Measurements from ENCODE around the gene FPR3. TPM values are rescaled to one million over a fixed set of nuclear protein-coding genes. Genes with fewer than 3 reads are reported as not detected.

FPR3 gene
- total and polyA plus RNA-seq, 9 of the 15 experiments (the other 6 are each of a cell fraction or from before 2014, with no cell fraction given): 0.08 to 0.51 (median 0.22) TPM; not detected in 1

DNA sequence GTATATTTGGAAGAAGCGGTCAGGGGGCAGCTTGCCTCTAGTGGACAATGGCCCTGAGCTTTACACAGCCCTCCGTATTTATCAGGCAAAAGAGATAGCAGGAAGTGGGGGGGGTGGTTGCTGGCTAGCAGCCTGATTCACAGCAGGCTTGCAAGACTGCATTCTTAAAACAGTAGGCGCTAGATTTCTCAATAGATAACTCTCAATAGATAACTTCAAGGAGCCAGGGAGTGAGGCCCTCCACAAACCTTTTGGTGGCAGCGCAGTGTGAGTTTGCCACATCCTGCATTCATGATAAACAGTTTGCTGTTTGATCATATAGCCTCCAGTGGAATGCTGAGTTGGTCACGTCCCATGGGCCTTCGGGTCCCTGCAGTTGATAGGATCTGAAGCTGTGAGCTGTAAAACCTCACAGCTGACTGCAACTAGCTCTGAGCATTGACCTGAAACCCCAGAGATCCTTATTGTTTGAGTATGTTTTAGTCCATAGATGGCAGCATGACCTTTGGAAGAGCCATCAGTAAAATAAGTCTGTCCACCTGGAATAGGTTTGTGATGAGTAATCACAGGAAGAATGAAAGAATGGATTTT is 12.2 kb downstream of the FPR3 start (continued):
- TF ChIP-seq, protein P1, sequence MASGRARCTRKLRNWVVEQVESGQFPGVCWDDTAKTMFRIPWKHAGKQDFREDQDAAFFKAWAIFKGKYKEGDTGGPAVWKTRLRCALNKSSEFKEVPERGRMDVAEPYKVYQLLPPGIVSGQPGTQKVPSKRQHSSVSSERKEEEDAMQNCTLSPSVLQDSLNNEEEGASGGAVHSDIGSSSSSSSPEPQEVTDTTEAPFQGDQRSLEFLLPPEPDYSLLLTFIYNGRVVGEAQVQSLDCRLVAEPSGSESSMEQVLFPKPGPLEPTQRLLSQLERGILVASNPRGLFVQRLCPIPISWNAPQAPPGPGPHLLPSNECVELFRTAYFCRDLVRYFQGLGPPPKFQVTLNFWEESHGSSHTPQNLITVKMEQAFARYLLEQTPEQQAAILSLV (tag; IDR thresholded peaks at IDR 0.05): no peak
- TF ChIP-seq FOXA1 (IDR thresholded peaks at IDR 0.05; ENCODE audit: borderline replicate concordance) (no peak), ZNF77 (CRISPR knock-in tag; IDR thresholded peaks at IDR 0.05) (no peak), LCOR (CRISPR knock-in tag; IDR thresholded peaks at IDR 0.05) (no peak), DACH1 (IDR thresholded peaks at IDR 0.05; ENCODE audit: partially characterized antibody) (peak; percentile 77), CBFA2T3 (IDR thresholded peaks at IDR 0.05) (peak; percentile 66), ZNF324 (CRISPR knock-in tag; IDR thresholded peaks at IDR 0.05) (no peak), ZBTB1 (CRISPR knock-in tag; IDR thresholded peaks at IDR 0.05; ENCODE audit: borderline replicate concordance, low read depth) (no peak), CBX2 (IDR thresholded peaks at IDR 0.05; ENCODE audit: insufficient read depth, low read length, poor library complexity, severe bottlenecking) (no peak), ZFX (CRISPR knock-in tag; IDR thresholded peaks at IDR 0.05) (no peak), CC2D1A (IDR thresholded peaks at IDR 0.05) (no peak), NFXL1 (CRISPR knock-in tag; IDR thresholded peaks at IDR 0.05) (no peak), RAD21 (CRISPR knock-in tag; conservative IDR thresholded peaks at IDR 0.05 in 1 of 2, IDR thresholded peaks at IDR 0.05 in 1 of 2) (peak; percentile 24 to 31; a peak in 3 of 4 replicates)
- TF ChIP-seq, protein P2, sequence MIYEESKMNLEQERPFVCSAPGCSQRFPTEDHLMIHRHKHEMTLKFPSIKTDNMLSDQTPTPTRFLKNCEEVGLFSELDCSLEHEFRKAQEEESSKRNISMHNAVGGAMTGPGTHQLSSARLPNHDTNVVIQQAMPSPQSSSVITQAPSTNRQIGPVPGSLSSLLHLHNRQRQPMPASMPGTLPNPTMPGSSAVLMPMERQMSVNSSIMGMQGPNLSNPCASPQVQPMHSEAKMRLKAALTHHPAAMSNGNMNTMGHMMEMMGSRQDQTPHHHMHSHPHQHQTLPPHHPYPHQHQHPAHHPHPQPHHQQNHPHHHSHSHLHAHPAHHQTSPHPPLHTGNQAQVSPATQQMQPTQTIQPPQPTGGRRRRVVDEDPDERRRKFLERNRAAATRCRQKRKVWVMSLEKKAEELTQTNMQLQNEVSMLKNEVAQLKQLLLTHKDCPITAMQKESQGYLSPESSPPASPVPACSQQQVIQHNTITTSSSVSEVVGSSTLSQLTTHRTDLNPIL (CRISPR knock-in tag; IDR thresholded peaks at IDR 0.05): no peak
- TF ChIP-seq, protein P3, sequence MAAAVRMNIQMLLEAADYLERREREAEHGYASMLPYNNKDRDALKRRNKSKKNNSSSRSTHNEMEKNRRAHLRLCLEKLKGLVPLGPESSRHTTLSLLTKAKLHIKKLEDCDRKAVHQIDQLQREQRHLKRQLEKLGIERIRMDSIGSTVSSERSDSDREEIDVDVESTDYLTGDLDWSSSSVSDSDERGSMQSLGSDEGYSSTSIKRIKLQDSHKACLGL (CRISPR knock-in tag; IDR thresholded peaks at IDR 0.05; ENCODE audit: borderline replicate concordance, poor library complexity, severe bottlenecking): no peak
- TF ChIP-seq, protein P4, sequence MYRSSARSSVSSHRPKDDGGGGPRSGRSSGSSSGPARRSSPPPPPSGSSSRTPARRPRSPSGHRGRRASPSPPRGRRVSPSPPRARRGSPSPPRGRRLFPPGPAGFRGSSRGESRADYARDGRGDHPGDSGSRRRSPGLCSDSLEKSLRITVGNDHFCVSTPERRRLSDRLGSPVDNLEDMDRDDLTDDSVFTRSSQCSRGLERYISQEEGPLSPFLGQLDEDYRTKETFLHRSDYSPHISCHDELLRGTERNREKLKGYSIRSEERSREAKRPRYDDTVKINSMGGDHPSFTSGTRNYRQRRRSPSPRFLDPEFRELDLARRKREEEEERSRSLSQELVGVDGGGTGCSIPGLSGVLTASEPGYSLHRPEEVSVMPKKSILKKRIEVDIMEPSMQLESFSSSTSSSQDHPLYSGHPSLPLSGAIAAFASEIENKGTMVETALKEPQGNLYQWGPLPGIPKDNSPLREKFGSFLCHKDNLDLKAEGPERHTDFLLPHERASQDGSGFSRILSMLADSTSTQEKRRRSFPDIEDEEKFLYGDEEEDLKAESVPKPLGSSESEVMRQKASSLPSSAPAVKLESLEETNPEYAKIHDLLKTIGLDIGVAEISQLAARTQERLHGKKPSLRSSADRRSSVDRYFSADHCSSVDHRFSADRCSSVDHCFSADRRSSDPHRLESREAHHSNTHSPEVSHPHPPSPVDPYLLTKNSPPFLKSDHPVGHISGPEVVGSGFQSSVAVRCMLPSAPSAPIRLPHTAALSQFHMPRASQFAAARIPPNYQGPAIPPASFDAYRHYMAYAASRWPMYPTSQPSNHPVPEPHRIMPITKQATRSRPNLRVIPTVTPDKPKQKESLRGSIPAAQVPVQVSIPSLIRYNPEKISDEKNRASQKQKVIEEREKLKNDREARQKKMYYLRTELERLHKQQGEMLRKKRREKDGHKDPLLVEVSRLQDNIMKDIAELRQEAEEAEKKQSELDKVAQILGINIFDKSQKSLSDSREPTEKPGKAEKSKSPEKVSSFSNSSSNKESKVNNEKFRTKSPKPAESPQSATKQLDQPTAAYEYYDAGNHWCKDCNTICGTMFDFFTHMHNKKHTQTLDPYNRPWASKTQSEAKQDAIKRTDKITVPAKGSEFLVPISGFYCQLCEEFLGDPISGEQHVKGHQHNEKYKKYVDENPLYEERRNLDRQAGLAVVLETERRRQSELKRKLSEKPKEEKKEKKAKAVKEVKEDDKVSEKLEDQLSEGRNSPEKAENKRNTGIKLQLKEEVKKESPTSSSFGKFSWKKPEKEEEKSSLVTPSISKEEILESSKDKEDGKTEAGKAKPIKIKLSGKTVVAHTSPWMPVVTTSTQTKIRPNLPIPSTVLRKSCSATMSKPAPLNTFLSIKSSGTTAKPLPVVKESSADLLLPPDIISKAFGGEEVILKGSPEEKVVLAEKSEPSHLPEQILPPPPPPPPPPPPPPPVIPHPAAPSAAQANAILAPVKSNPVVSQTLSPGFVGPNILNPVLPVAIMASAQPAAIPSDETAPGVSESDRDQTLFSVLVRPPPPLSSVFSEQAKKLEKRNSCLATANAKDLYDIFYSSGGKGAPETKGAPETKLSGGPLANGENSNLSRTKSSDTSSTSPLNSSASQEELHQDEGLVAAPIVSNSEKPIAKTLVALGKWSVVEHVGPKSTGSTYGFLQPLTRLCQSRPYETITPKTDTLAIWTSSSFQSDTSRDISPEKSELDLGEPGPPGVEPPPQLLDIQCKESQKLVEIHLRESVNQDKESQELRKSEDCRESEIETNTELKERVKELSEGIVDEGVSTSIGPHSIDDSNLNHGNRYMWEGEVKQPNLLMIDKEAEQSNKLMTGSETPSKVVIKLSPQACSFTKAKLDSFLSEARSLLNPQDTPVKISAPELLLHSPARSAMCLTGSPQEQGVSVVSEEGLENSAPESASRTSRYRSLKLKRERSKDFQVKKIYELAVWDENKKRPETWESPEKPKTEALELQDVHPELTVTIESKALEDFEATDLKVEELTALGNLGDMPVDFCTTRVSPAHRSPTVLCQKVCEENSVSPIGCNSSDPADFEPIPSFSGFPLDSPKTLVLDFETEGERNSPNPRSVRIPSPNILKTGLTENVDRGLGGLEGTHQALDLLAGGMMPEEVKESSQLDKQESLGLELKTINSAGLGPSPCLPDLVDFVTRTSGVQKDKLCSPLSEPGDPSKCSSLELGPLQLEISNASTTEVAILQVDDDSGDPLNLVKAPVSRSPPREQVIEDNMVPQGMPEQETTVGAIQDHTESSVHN (IDR thresholded peaks at IDR 0.05; ENCODE audit: borderline replicate concordance in 1 of 2, low read depth in 1 of 2): peak in 1 of 2 experiments; percentile 65; a peak in 1 of 4 replicates
